ENCODE results near the gene ZNF451. TPM values are rescaled to one million over a fixed set of nuclear protein-coding genes. Genes with fewer than 3 reads are reported as not detected.

Gene ZNF451
- polyA plus RNA-seq, 1 of the 3 experiments (the other 2 are of a cell fraction) = 8.5 TPM

GRCh38 chr6:57130661-57131177 lies 40.7 kb downstream of the ZNF451 start:
- Histone ChIP-seq H3K4me3 (ENCODE audit: low read depth in 2 of 2, low read length in 1 of 2) (no peak overlapping the region), H3K4me2 (no peak overlapping the region), H3K27ac (ENCODE audit: low read depth in 2 of 2, low read length in 1 of 2) (no peak overlapping the region), H3K9me3 (no peaks in the 10 kb centered on the region), H3K9ac (no peak overlapping the region), H3K9me2 (no peaks in the 10 kb centered on the region), H3K79me2 (ENCODE audit: insufficient read depth) (no peaks in the 10 kb centered on the region; the same call in 1 of the 2 replicates), H3K4me1 (ENCODE audit: control insufficient read depth in 1 of 2, insufficient read depth in 2 of 2, low read depth in 1 of 2, low read length in 1 of 2) (peaks cover 0 to 3% of the 10 kb centered on the region in 2 experiments; a peak in 1 of 4 replicates), H2AFZ (ENCODE audit: low read depth) (no peak overlapping the region), H3K36me3 (replicated peaks in 1 of 2; ENCODE audit: control insufficient read depth in 1 of 2, insufficient read depth in 2 of 2, low read length in 1 of 2) (peaks cover 26 to 36% of the 10 kb centered on the region in 2 experiments), H3F3A (replicated peaks; ENCODE audit: insufficient read depth) (peaks cover 5% of the 10 kb centered on the region), H3K27me3 (ENCODE audit: insufficient read depth) (no peaks in the 10 kb centered on the region), H4K20me1 (ENCODE audit: insufficient read depth) (no peaks in the 10 kb centered on the region)
- ChIA-PET POLR2A (no interaction called here), CTCF (interaction anchor here (0.9 to 1.7 kb wide), 3 partner anchors 10 to 226 kb away, joined by 3 to 4 read pairs (median 4); no protein-coding TSS in a partner anchor)
- 0 out of 2 replicates have a peak, but pooled peaks have one; percentile 14 for TF ChIP-seq RAD21 (IDR thresholded peaks at IDR 0.05; ENCODE audit: low read length)
- TF ChIP-seq IRF3 (IDR thresholded peaks at IDR 0.05; ENCODE audit: low read depth, low read length) = no peak
- no peak for DNase-seq

GRCh38 chr6:57134954-57135353 lies 45.0 kb downstream of the ZNF451 start:
- Histone ChIP-seq H3K9me2 (no peaks in the 10 kb centered on the region), H3K79me2 (ENCODE audit: insufficient read depth) (no peaks in the 10 kb centered on the region; the same call in 1 of the 2 replicates), H2AFZ (ENCODE audit: low read depth) (no peak overlapping the region), H3K4me3 (ENCODE audit: low read depth in 2 of 2, low read length in 1 of 2) (no peak overlapping the region), H3K27me3 (ENCODE audit: insufficient read depth) (no peaks in the 10 kb centered on the region), H3K9me3 (no peaks in the 10 kb centered on the region), H3K4me2 (no peak overlapping the region), H3K27ac (ENCODE audit: low read depth in 2 of 2, low read length in 1 of 2) (no peak overlapping the region), H3F3A (replicated peaks; ENCODE audit: insufficient read depth) (no peaks in the 10 kb centered on the region), H4K20me1 (ENCODE audit: insufficient read depth) (no peaks in the 10 kb centered on the region), H3K36me3 (replicated peaks in 1 of 2; ENCODE audit: control insufficient read depth in 1 of 2, insufficient read depth in 2 of 2, low read length in 1 of 2) (peaks cover 28 to 32% of the 10 kb centered on the region in 2 experiments), H3K9ac (no peak overlapping the region), H3K4me1 (ENCODE audit: control insufficient read depth in 1 of 2, insufficient read depth in 2 of 2, low read depth in 1 of 2, low read length in 1 of 2) (peaks cover 0 to 3% of the 10 kb centered on the region in 2 experiments; a peak in 1 of 4 replicates)
- no peak for DNase-seq
- POLR2A ChIA-PET = no interaction called here
- 74% methylated on average over 1 of the region's 1 CpG for WGBS (ENCODE audit: low lambda C conversion rate)
- CTCF ChIA-PET = interaction anchor here (1.7 kb wide), 1 partner anchor 232 kb away, joined by 5 read pairs; no protein-coding TSS in a partner anchor
- TF ChIP-seq GATA2 (CRISPR knock-in tag; IDR thresholded peaks at IDR 0.05) (no peak), REST (IDR thresholded peaks at IDR 0.05; ENCODE audit: low read depth, low read length) (no peak), SIN3A (IDR thresholded peaks at IDR 0.05; ENCODE audit: borderline replicate concordance, low read depth, low read length) (no peak), MXI1 (IDR thresholded peaks at IDR 0.05; ENCODE audit: low read depth, low read length) (no peak), RAD21 (IDR thresholded peaks at IDR 0.05; ENCODE audit: low read length) (no peak), YY1 (IDR thresholded peaks at IDR 0.05; ENCODE audit: low read depth) (no peak), CHD2 (IDR thresholded peaks at IDR 0.05; ENCODE audit: low read length, partially characterized antibody) (no peak), GABPA (IDR thresholded peaks at IDR 0.05; ENCODE audit: low read depth) (no peak), ELF1 (IDR thresholded peaks at IDR 0.05) (no peak), JUND (IDR thresholded peaks at IDR 0.05) (peak; percentile 55), IRF3 (IDR thresholded peaks at IDR 0.05; ENCODE audit: low read depth, low read length) (no peak), PBX3 (IDR thresholded peaks at IDR 0.05) (peak; percentile 73), FOXJ3 (CRISPR knock-in tag; IDR thresholded peaks at IDR 0.05) (no peak), NRF1 (IDR thresholded peaks at IDR 0.05; ENCODE audit: low read depth, low read length) (no peak), FOSL2 (IDR thresholded peaks at IDR 0.05; ENCODE audit: borderline replicate concordance, low read depth) (peak; percentile 42; the same call in 1 of the 2 replicates), POLR2AphosphoS5 (IDR thresholded peaks at IDR 0.05; ENCODE audit: low read depth, low read length) (peak; percentile 52; the same call in 1 of the 2 replicates), CTCF (IDR thresholded peaks at IDR 0.05) (no peak)
